HEK293 (cell line): Measurements from ENCODE around the gene CHCHD6.

Experiments used
- CTCF ChIA-PET: fragments of 350-600 bp; formaldehyde crosslinking; extraction: SDS; loops from one replicate; lab custom pipeline; 2021; ENCODE audit warnings: antibody characterized with exemption; lab: Yijun Ruan, JAX
- POLR2A ChIA-PET: fragments of 300-600 bp; formaldehyde crosslinking; extraction: SDS; loops from one replicate; lab custom pipeline; 2020; ENCODE audit warnings: antibody characterized with exemption, inconsistent platforms; lab: Yijun Ruan, JAX
- H3K27ac ChIP-seq: fragments of 200-500 bp; sonication (Bioruptor generic); 2 replicates; pipeline ENCODE4 v1.5.1; 2014; ENCODE audit warnings: low read depth, low read length, control low read depth, inconsistent platforms; ENCODE audit errors: extremely low read depth
- H3K36me3 ChIP-seq, 2 experiments: fragments of 200-500 bp in 1 of 2; sonication (Bioruptor generic) in 1 of 2; 1 replicate in 1 of 2; 2 replicates in 1 of 2; pipeline ENCODE4 v1.5.1; 2014 to 2017; ENCODE audit warnings: inconsistent platforms in 2 of 2, low read length in 2 of 2; ENCODE audit not compliant: control insufficient read depth in 2 of 2, insufficient read depth in 1 of 2
- H3K4me1 ChIP-seq: fragments of 200-500 bp; sonication (Bioruptor generic); 2 replicates; pipeline ENCODE4 v1.5.1; 2014; ENCODE audit warnings: mild to moderate bottlenecking, low read length, inconsistent platforms; ENCODE audit not compliant: control insufficient read depth, insufficient read depth
- H3K4me3 ChIP-seq: 2 replicates; pipeline ENCODE4 v1.5.1; 2011; ENCODE audit warnings: low read depth, mild to moderate bottlenecking, control low read depth, low read length, moderate library complexity
- H3K9me3 ChIP-seq: fragments of 200-500 bp; sonication (Bioruptor generic); 2 replicates; pipeline ENCODE4 v1.5.1; 2014; ENCODE audit warnings: low read depth, low read length, inconsistent platforms; ENCODE audit not compliant: control insufficient read depth, insufficient read depth
- EGR2 ChIP-seq: fragments of 450-650 bp; formaldehyde crosslinking; IDR thresholded peaks from 2 replicates; pipeline ENCODE4 v1.5.1; 2016; ENCODE audit warnings: low read depth, missing biosample characterization, missing genetic modification characterization
- GLI2 ChIP-seq: fragments of 450-650 bp; formaldehyde crosslinking; IDR thresholded peaks from 2 replicates; pipeline ENCODE4; 2017; ENCODE audit warnings: missing biosample characterization, missing genetic modification characterization, low read depth, borderline replicate concordance
- GLIS1 ChIP-seq: fragments of 450-650 bp; formaldehyde crosslinking; IDR thresholded peaks from 2 replicates; pipeline ENCODE4 v1.5.1; 2016; ENCODE audit warnings: missing biosample characterization, missing genetic modification characterization
- HOXA7 ChIP-seq: sonication (generic); formaldehyde crosslinking; IDR thresholded peaks from 2 replicates; pipeline ENCODE4 v1.8.1; 2022; ENCODE audit warnings: missing genetic modification reagents, borderline replicate concordance
- HOXC10 ChIP-seq: sonication (generic); formaldehyde crosslinking; IDR thresholded peaks from 2 replicates; pipeline ENCODE4 v1.8.1; 2023; ENCODE audit warnings: mild to moderate bottlenecking, missing genetic modification reagents
- RBAK ChIP-seq: fragments of 450-650 bp; formaldehyde crosslinking; IDR thresholded peaks from 2 replicates; pipeline ENCODE4 v1.5.1; 2016; ENCODE audit warnings: missing biosample characterization, missing genetic modification characterization
- ZBTB8A ChIP-seq: fragments of 450-650 bp; formaldehyde crosslinking; IDR thresholded peaks from 2 replicates; pipeline ENCODE4 v1.5.1; 2016; ENCODE audit warnings: missing biosample characterization, missing genetic modification characterization
- ZFHX2 ChIP-seq: fragments of 450-650 bp; formaldehyde crosslinking; conservative IDR thresholded peaks from 2 replicates; pipeline ENCODE4 v1.5.1; 2016; ENCODE audit warnings: missing biosample characterization, missing genetic modification characterization
- ZIC2 ChIP-seq: fragments of 450-650 bp; formaldehyde crosslinking; IDR thresholded peaks from 2 replicates; pipeline ENCODE4 v1.5.1; 2016; ENCODE audit warnings: missing biosample characterization, missing genetic modification characterization
- ZNF341 ChIP-seq: fragments of 450-650 bp; formaldehyde crosslinking; IDR thresholded peaks from 2 replicates; pipeline ENCODE4; 2016; ENCODE audit warnings: low read depth, missing biosample characterization, missing genetic modification characterization
- ZNF416 ChIP-seq: fragments of 450-650 bp; formaldehyde crosslinking; IDR thresholded peaks from 2 replicates; pipeline ENCODE4 v1.5.1; 2016; ENCODE audit warnings: missing biosample characterization, missing genetic modification characterization
- ZNF48 ChIP-seq: fragments of 450-650 bp; formaldehyde crosslinking; IDR thresholded peaks from 2 replicates; pipeline ENCODE4 v1.5.1; 2016; ENCODE audit warnings: missing biosample characterization, missing genetic modification characterization
- ZNF747 ChIP-seq: fragments of 450-650 bp; formaldehyde crosslinking; IDR thresholded peaks from 2 replicates; pipeline ENCODE4 v1.5.1; 2016; ENCODE audit warnings: missing biosample characterization, missing genetic modification characterization
- ZSCAN16 ChIP-seq: fragments of 450-650 bp; formaldehyde crosslinking; IDR thresholded peaks from 2 replicates; pipeline ENCODE4 v1.5.1; 2016; ENCODE audit warnings: missing biosample characterization, missing genetic modification characterization
- ZSCAN4 ChIP-seq: fragments of 450-650 bp; formaldehyde crosslinking; IDR thresholded peaks from 2 replicates; pipeline ENCODE4 v1.5.1; 2017; ENCODE audit warnings: missing biosample characterization, missing genetic modification characterization
- TF ChIP-seq, protein P1 (sequence below): fragments of 450-650 bp; formaldehyde crosslinking; IDR thresholded peaks from 2 replicates; pipeline ENCODE4 v1.5.1; 2016; ENCODE audit warnings: missing biosample characterization, missing genetic modification characterization
- TF ChIP-seq, protein P2 (sequence below): fragments of 450-650 bp; formaldehyde crosslinking; IDR thresholded peaks from 2 replicates; pipeline ENCODE4 v1.5.1; 2016; ENCODE audit warnings: missing biosample characterization, missing genetic modification characterization
- TF ChIP-seq, protein P3 (sequence below): fragments of 450-650 bp; formaldehyde crosslinking; IDR thresholded peaks from 2 replicates; pipeline ENCODE4 v1.5.1; 2017; ENCODE audit warnings: missing biosample characterization, missing genetic modification characterization
- TF ChIP-seq, protein P4 (sequence below): fragments of 450-650 bp; formaldehyde crosslinking; IDR thresholded peaks from 2 replicates; pipeline ENCODE4 v1.5.1; 2016; ENCODE audit warnings: missing biosample characterization, missing genetic modification characterization, borderline replicate concordance

CHCHD6 gene

GRCh38 chr3:126967386-126967785 lies 263.3 kb downstream of the CHCHD6 start:
- no peaks in the 10 kb centered on the region for H3K4me1 ChIP-seq
- ChIA-PET CTCF (interaction anchor here (0.6 to 1.2 kb wide), 2 partner anchors 16 to 216 kb away, joined by 3 to 4 read pairs; no protein-coding TSS in a partner anchor), POLR2A (interaction anchor here (1.1 kb wide), 1 partner anchor 598 kb away, joined by 3 read pairs; no protein-coding TSS in a partner anchor)
- no peaks in the 10 kb centered on the region for H3K36me3 ChIP-seq
- H3K9me3 ChIP-seq = no peaks in the 10 kb centered on the region
- no peak overlapping the region for H3K4me3 ChIP-seq
- TF ChIP-seq, protein P1, sequence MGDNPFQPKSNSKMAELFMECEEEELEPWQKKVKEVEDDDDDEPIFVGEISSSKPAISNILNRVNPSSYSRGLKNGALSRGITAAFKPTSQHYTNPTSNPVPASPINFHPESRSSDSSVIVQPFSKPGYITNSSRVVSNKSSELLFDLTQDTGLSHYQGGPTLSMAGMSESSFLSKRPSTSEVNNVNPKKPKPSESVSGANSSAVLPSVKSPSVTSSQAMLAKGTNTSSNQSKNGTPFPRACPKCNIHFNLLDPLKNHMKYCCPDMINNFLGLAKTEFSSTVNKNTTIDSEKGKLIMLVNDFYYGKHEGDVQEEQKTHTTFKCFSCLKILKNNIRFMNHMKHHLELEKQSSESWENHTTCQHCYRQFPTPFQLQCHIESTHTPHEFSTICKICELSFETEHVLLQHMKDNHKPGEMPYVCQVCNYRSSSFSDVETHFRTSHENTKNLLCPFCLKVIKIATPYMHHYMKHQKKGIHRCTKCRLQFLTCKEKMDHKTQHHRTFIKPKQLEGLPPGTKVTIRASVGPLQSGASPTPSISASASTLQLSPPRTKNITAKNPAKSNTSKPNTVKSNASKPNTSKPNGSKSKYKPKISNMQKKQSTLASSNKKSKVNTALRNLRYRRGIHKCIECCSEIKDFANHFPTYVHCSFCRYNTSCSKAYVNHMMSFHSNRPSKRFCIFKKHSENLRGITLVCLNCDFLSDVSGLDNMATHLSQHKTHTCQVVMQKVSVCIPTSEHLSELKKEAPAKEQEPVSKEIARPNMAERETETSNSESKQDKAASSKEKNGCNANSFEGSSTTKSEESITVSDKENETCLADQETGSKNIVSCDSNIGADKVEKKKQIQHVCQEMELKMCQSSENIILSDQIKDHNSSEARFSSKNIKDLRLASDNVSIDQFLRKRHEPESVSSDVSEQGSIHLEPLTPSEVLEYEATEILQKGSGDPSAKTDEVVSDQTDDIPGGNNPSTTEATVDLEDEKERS (tag by site-specific recombination) = no peak
- TF ChIP-seq ZSCAN16 (tag by site-specific recombination) (no peak), HOXA7 (CRISPR knock-in tag) (no peak), ZSCAN4 (tag by site-specific recombination) (no peak), GLI2 (tag by site-specific recombination) (no peak), ZNF747 (no peak)
- no peak overlapping the region for H3K27ac ChIP-seq

GRCh38 chr3:126968391-126969390 lies 264.7 kb downstream of the CHCHD6 start:
- CTCF ChIA-PET = no interaction called here
- POLR2A ChIA-PET = no interaction called here

More at GRCh38 chr3:126968391-126969390, 264.7 kb downstream of the CHCHD6 start:
- Histone ChIP-seq H3K4me1 (no peaks in the 10 kb centered on the region), H3K36me3 (no peaks in the 10 kb centered on the region), H3K9me3 (no peaks in the 10 kb centered on the region), H3K27ac (no peak overlapping the region), H3K4me3 (no peak overlapping the region)
- TF ChIP-seq HOXC10 (no peak), RBAK (tag by site-specific recombination) (no peak), ZNF416 (tag by site-specific recombination) (no peak), EGR2 (tag by site-specific recombination) (peak; percentile 46; the same call in 1 of the 2 replicates), GLIS1 (tag by site-specific recombination) (peak; percentile 51), ZBTB8A (tag by site-specific recombination) (0 out of 2 replicates have a peak, but pooled peaks have one; percentile 30), ZNF48 (tag by site-specific recombination) (no peak), ZIC2 (tag by site-specific recombination) (peak; percentile 90), ZNF341 (tag by site-specific recombination) (peak; percentile 41), ZFHX2 (peak; percentile 88)
- TF ChIP-seq, protein P2, sequence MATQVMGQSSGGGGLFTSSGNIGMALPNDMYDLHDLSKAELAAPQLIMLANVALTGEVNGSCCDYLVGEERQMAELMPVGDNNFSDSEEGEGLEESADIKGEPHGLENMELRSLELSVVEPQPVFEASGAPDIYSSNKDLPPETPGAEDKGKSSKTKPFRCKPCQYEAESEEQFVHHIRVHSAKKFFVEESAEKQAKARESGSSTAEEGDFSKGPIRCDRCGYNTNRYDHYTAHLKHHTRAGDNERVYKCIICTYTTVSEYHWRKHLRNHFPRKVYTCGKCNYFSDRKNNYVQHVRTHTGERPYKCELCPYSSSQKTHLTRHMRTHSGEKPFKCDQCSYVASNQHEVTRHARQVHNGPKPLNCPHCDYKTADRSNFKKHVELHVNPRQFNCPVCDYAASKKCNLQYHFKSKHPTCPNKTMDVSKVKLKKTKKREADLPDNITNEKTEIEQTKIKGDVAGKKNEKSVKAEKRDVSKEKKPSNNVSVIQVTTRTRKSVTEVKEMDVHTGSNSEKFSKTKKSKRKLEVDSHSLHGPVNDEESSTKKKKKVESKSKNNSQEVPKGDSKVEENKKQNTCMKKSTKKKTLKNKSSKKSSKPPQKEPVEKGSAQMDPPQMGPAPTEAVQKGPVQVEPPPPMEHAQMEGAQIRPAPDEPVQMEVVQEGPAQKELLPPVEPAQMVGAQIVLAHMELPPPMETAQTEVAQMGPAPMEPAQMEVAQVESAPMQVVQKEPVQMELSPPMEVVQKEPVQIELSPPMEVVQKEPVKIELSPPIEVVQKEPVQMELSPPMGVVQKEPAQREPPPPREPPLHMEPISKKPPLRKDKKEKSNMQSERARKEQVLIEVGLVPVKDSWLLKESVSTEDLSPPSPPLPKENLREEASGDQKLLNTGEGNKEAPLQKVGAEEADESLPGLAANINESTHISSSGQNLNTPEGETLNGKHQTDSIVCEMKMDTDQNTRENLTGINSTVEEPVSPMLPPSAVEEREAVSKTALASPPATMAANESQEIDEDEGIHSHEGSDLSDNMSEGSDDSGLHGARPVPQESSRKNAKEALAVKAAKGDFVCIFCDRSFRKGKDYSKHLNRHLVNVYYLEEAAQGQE = 0 out of 2 replicates have a peak, but pooled peaks have one; percentile 23
- TF ChIP-seq, protein P3, sequence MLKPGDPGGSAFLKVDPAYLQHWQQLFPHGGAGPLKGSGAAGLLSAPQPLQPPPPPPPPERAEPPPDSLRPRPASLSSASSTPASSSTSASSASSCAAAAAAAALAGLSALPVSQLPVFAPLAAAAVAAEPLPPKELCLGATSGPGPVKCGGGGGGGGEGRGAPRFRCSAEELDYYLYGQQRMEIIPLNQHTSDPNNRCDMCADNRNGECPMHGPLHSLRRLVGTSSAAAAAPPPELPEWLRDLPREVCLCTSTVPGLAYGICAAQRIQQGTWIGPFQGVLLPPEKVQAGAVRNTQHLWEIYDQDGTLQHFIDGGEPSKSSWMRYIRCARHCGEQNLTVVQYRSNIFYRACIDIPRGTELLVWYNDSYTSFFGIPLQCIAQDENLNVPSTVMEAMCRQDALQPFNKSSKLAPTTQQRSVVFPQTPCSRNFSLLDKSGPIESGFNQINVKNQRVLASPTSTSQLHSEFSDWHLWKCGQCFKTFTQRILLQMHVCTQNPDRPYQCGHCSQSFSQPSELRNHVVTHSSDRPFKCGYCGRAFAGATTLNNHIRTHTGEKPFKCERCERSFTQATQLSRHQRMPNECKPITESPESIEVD (tag by site-specific recombination) = 0 out of 2 replicates have a peak, but pooled peaks have one; percentile 46
- TF ChIP-seq, protein P4, sequence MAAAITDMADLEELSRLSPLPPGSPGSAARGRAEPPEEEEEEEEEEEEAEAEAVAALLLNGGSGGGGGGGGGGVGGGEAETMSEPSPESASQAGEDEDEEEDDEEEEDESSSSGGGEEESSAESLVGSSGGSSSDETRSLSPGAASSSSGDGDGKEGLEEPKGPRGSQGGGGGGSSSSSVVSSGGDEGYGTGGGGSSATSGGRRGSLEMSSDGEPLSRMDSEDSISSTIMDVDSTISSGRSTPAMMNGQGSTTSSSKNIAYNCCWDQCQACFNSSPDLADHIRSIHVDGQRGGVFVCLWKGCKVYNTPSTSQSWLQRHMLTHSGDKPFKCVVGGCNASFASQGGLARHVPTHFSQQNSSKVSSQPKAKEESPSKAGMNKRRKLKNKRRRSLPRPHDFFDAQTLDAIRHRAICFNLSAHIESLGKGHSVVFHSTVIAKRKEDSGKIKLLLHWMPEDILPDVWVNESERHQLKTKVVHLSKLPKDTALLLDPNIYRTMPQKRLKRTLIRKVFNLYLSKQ (tag by site-specific recombination) = no peak
